HepG2 (cell line): ENCODE measurements around the gene DRAP1. TPM values are rescaled to one million over a fixed set of nuclear protein-coding genes. Genes with fewer than 3 reads are reported as not detected.

Experiments
- CREBL2 ChIP-seq: sonication (generic); formaldehyde crosslinking; IDR thresholded peaks from 2 replicates; pipeline ENCODE4 v1.8.1; 2023; ENCODE audit warnings: missing genetic modification reagents, mild to moderate bottlenecking, borderline replicate concordance
- DMTF1 ChIP-seq: sonication (generic); formaldehyde crosslinking; IDR thresholded peaks from 2 replicates; pipeline ENCODE4 v1.4.0; 2020; ENCODE audit warnings: mild to moderate bottlenecking, missing genetic modification reagents
- NKX3-1 ChIP-seq: sonication (generic); formaldehyde crosslinking; IDR thresholded peaks from 2 replicates; pipeline ENCODE4 v1.5.0; 2020; ENCODE audit warnings: missing genetic modification reagents
- SMC3 ChIP-seq: IDR thresholded peaks from 2 replicates; pipeline ENCODE4 v1.6.1; 2011; ENCODE audit warnings: low read length, improper control_type of control experiment
- ZBTB3 ChIP-seq: sonication (generic); formaldehyde crosslinking; IDR thresholded peaks from 2 replicates; pipeline ENCODE4 v1.4.0; 2020; ENCODE audit warnings: low read depth, mild to moderate bottlenecking, moderate library complexity, missing genetic modification reagents, borderline replicate concordance
- ZC3H13 ChIP-seq: sonication (generic); formaldehyde crosslinking; IDR thresholded peaks from 2 replicates; pipeline ENCODE4 v1.8.1; 2023; ENCODE audit warnings: mild to moderate bottlenecking, missing genetic modification reagents, moderate library complexity
- ZGPAT ChIP-seq: IDR thresholded peaks from 2 replicates; pipeline ENCODE4 v1.6.1; 2016; ENCODE audit warnings: mild to moderate bottlenecking
- ZNF124 ChIP-seq: sonication (generic); formaldehyde crosslinking; IDR thresholded peaks from 2 replicates; pipeline ENCODE4 v1.4.0; 2020; ENCODE audit warnings: missing genetic modification reagents
- ZNF598 ChIP-seq: sonication (generic); formaldehyde crosslinking; IDR thresholded peaks from 2 replicates; pipeline ENCODE4 v1.5.1; 2020; ENCODE audit warnings: mild to moderate bottlenecking, missing genetic modification reagents, borderline replicate concordance
- polyA plus RNA-seq, 8 experiments: library from polyadenylated mRNA; depleted of rRNA in 3 of 8; stranded (reverse) in 7 of 8; unstranded in 1 of 8; fragments of >200 nt; fragmentation: Illumina TruSeq in 4 of 8; extraction: Trizol in 4 of 8; gene quantifications; 2 replicates each; pipeline versions ENCODE4 v1.2.1 to v1.2.3, GENCODE V29; 2011 to 2016; ENCODE audit warnings: low read depth in 4 of 8, missing spikeins in 1 of 8, mixed read lengths in 1 of 8; ENCODE audit not compliant: insufficient read depth in 1 of 8
- total RNA-seq, 5 experiments: library from RNA; depleted of rRNA; stranded (reverse); fragments of >200 nt; fragmentation: Illumina TruSeq; extraction: Trizol; gene quantifications; 2 replicates each; pipeline ENCODE4 v1.2.3, GENCODE V29; 2016; ENCODE audit warnings: low read depth in 1 of 5
- TF ChIP-seq, protein P1 (sequence below): sonication (generic); formaldehyde crosslinking; IDR thresholded peaks from 2 replicates; pipeline ENCODE4 v1.9.0; 2021; ENCODE audit warnings: mild to moderate bottlenecking, missing genetic modification reagents
- TF ChIP-seq, protein P2 (sequence below): sonication (generic); formaldehyde crosslinking; conservative IDR thresholded peaks from 2 replicates; pipeline ENCODE4 v1.4.0; 2020; ENCODE audit warnings: missing genetic modification reagents
- TF ChIP-seq, protein P3 (sequence below): sonication (generic); formaldehyde crosslinking; IDR thresholded peaks from 2 replicates; pipeline ENCODE4 v1.4.0; 2020; ENCODE audit warnings: low read depth, mild to moderate bottlenecking, missing genetic modification reagents
- TF ChIP-seq, protein P4 (sequence below): sonication (generic); formaldehyde crosslinking; IDR thresholded peaks from 2 replicates; pipeline ENCODE4 v1.5.1; 2020; ENCODE audit warnings: mild to moderate bottlenecking, moderate library complexity, missing genetic modification reagents

DRAP1 gene
- total and polyA plus RNA-seq, 2 of the 13 experiments (the other 11 are each of a cell fraction or from before 2014, with no cell fraction given): 46.8 to 52.3 TPM

DNA sequence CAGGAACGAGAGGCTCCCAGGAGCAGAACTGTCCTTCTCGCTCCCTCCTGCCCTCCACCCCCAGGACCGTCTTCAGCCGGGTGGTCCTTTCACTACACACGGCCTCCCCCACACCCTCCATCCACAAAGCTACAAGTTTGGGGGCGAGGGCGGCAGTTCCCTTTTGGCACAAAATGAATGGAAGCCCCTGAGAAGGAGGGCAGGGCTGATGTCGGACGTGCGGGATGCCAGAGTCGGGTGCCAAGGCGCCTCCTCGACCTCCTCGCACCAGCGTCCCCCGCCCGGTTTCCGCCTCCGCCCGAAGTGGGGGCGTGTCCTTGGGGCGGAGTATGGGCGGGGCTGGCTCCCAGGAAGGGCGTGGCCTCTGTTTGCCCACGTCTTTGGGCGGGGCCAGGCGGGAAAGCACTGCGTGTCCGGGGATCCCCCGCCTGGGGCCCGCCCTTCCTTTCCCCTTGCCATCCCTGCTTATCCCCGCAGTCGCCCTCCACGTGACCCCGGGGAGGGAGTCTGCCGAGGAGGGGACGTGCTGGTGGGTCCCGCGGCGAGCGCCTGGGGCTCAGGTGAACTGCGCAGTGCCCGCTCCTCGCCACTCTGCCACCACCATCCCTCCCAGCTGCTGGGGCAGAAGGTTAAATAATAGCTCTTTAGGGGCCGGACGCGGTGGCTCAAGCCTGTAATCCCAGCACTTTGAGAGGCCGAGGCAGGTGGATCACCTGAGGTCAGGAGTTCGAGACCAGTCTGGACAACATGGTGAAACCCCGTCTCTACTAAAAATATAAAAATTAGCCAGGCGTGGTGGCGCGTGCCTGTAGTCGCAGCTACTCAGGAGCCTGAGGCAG is 45.7 kb upstream of the DRAP1 start (continued):
- TF ChIP-seq, protein P1, sequence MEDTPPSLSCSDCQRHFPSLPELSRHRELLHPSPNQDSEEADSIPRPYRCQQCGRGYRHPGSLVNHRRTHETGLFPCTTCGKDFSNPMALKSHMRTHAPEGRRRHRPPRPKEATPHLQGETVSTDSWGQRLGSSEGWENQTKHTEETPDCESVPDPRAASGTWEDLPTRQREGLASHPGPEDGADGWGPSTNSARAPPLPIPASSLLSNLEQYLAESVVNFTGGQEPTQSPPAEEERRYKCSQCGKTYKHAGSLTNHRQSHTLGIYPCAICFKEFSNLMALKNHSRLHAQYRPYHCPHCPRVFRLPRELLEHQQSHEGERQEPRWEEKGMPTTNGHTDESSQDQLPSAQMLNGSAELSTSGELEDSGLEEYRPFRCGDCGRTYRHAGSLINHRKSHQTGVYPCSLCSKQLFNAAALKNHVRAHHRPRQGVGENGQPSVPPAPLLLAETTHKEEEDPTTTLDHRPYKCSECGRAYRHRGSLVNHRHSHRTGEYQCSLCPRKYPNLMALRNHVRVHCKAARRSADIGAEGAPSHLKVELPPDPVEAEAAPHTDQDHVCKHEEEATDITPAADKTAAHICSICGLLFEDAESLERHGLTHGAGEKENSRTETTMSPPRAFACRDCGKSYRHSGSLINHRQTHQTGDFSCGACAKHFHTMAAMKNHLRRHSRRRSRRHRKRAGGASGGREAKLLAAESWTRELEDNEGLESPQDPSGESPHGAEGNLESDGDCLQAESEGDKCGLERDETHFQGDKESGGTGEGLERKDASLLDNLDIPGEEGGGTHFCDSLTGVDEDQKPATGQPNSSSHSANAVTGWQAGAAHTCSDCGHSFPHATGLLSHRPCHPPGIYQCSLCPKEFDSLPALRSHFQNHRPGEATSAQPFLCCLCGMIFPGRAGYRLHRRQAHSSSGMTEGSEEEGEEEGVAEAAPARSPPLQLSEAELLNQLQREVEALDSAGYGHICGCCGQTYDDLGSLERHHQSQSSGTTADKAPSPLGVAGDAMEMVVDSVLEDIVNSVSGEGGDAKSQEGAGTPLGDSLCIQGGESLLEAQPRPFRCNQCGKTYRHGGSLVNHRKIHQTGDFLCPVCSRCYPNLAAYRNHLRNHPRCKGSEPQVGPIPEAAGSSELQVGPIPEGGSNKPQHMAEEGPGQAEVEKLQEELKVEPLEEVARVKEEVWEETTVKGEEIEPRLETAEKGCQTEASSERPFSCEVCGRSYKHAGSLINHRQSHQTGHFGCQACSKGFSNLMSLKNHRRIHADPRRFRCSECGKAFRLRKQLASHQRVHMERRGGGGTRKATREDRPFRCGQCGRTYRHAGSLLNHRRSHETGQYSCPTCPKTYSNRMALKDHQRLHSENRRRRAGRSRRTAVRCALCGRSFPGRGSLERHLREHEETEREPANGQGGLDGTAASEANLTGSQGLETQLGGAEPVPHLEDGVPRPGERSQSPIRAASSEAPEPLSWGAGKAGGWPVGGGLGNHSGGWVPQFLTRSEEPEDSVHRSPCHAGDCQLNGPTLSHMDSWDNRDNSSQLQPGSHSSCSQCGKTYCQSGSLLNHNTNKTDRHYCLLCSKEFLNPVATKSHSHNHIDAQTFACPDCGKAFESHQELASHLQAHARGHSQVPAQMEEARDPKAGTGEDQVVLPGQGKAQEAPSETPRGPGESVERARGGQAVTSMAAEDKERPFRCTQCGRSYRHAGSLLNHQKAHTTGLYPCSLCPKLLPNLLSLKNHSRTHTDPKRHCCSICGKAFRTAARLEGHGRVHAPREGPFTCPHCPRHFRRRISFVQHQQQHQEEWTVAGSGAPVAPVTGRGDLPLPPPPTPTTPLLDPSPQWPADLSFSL (CRISPR knock-in tag): no peak
- TF ChIP-seq, protein P2, sequence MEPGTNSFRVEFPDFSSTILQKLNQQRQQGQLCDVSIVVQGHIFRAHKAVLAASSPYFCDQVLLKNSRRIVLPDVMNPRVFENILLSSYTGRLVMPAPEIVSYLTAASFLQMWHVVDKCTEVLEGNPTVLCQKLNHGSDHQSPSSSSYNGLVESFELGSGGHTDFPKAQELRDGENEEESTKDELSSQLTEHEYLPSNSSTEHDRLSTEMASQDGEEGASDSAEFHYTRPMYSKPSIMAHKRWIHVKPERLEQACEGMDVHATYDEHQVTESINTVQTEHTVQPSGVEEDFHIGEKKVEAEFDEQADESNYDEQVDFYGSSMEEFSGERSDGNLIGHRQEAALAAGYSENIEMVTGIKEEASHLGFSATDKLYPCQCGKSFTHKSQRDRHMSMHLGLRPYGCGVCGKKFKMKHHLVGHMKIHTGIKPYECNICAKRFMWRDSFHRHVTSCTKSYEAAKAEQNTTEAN: no peak
- TF ChIP-seq ZNF124 (CRISPR knock-in tag) (no peak), SMC3 (no peak), ZBTB3 (CRISPR knock-in tag) (no peak), CREBL2 (no peak), NKX3-1 (CRISPR knock-in tag) (no peak), ZC3H13 (CRISPR knock-in tag) (peak; percentile 57), ZNF598 (CRISPR knock-in tag) (no peak), ZGPAT (peak; percentile 83), DMTF1 (CRISPR knock-in tag) (no peak)
- TF ChIP-seq, protein P3, sequence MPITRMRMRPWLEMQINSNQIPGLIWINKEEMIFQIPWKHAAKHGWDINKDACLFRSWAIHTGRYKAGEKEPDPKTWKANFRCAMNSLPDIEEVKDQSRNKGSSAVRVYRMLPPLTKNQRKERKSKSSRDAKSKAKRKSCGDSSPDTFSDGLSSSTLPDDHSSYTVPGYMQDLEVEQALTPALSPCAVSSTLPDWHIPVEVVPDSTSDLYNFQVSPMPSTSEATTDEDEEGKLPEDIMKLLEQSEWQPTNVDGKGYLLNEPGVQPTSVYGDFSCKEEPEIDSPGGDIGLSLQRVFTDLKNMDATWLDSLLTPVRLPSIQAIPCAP (CRISPR knock-in tag): no peak
- TF ChIP-seq, protein P4, sequence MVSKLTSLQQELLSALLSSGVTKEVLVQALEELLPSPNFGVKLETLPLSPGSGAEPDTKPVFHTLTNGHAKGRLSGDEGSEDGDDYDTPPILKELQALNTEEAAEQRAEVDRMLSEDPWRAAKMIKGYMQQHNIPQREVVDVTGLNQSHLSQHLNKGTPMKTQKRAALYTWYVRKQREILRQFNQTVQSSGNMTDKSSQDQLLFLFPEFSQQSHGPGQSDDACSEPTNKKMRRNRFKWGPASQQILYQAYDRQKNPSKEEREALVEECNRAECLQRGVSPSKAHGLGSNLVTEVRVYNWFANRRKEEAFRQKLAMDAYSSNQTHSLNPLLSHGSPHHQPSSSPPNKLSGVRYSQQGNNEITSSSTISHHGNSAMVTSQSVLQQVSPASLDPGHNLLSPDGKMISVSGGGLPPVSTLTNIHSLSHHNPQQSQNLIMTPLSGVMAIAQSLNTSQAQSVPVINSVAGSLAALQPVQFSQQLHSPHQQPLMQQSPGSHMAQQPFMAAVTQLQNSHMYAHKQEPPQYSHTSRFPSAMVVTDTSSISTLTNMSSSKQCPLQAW: peak; percentile 42; the same call in 1 of the 2 replicates
